ENCODE data around the gene MYO1D.
"Not testable (repeated sequence)": the region's sequence is repeated elsewhere in the genome, so short reads cannot be mapped to it uniquely, and the experiment has no call there.

MYO1D gene

DNA sequence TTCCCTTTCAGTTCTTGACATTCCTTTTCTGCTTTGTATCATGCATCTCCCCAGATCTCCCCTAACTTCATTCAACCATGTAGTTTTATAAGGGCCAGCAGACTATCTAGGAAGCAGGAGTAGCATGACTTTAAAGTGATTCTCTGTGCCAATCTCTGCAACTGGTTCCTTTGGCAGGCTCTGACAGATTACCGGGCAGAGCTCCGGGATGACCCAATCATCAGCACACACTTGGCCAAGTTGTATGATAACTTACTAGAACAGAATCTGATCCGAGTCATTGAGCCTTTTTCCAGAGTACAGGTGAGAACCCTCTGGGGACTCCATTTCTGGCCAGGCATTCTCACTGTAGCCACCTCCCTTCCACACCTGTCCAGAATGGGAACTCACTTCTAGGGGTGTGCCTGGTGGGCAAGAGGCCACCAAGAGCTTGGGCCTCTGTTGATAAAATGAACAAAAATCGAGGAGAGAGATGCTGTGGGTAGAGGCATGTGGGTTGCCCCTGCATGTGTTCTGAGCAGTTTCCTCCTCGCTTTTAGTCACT lies 397.8 kb downstream of the MYO1D start:
- no peak for TF ChIP-seq ZNF274 (IDR thresholded peaks at IDR 0.05; ENCODE audit: low read depth, low read length)
- no peak overlapping the region for H3K4me3 ChIP-seq (ENCODE audit: low read length)

DNA sequence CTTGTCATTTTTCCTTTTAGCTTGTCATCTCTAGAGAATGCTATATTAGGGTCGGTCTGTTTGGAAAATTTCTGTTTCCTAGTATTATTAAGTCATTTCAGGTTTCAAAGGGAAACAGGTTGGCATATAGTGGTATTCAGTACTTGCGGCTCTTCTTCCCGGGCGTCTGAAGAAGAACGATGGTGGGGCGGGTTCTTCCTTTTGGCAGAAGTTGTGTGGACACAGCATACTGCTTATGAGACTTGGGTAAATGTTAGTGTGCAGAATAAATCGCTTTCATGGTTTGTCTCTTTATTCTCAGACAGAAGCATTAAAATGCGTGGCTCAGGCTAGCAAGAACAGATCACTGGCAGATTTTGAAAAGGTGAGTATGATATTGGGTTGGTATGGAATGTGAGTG lies 399.7 kb downstream of the MYO1D start:
- no peak for TF ChIP-seq ZNF274 (IDR thresholded peaks at IDR 0.05; ENCODE audit: low read depth, low read length)
- no peak overlapping the region for H3K4me3 ChIP-seq (ENCODE audit: low read length)

DNA sequence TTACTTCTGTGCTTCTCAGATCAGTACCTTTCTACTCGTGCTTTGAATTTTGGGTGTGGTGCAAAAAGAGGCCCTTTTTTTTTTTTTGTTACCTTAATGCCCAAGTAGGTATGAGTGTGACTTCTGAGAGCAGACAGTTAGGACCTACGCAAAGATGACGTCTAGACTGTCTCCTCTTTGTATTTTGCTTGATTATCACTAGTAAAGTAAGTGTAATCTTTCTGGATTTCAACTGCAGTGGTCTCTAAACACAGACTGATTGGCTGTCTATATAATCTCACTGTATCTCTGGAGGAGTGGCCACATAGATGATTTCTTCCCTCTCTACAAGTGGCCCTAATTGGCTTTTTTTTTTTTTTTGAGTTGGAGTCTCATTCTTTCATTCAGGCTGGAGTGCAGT lies 401.7 kb downstream of the MYO1D start:
- no peak for TF ChIP-seq ZNF274 (IDR thresholded peaks at IDR 0.05; ENCODE audit: low read depth, low read length)

DNA sequence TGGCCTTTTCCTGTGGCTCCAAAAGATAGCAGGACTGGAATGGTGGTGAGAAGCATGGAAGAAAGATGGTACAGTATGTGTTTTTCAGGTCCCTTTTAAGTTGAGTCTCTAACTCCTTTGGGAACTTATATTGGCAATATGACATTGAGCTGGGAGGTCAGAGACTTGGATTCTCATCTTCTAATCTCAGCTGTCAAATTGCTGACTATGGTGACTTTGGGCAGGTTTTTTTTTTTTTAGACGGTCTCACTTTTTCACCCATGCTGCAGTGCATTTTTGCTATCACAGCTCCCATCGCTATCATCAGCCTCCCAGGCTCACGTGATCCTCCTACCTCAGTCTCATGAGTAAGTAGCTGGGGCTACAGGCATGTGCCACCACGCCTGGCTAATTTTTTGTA lies 405.3 kb downstream of the MYO1D start:
- no peak overlapping the region for H3K4me3 ChIP-seq (ENCODE audit: low read length)
- no peak for TF ChIP-seq ZNF274 (IDR thresholded peaks at IDR 0.05; ENCODE audit: low read depth, low read length)

More for the DNA sequence above, 401.7 kb downstream of the MYO1D start:
- no peak overlapping the region for H3K4me3 ChIP-seq (ENCODE audit: low read length)

DNA sequence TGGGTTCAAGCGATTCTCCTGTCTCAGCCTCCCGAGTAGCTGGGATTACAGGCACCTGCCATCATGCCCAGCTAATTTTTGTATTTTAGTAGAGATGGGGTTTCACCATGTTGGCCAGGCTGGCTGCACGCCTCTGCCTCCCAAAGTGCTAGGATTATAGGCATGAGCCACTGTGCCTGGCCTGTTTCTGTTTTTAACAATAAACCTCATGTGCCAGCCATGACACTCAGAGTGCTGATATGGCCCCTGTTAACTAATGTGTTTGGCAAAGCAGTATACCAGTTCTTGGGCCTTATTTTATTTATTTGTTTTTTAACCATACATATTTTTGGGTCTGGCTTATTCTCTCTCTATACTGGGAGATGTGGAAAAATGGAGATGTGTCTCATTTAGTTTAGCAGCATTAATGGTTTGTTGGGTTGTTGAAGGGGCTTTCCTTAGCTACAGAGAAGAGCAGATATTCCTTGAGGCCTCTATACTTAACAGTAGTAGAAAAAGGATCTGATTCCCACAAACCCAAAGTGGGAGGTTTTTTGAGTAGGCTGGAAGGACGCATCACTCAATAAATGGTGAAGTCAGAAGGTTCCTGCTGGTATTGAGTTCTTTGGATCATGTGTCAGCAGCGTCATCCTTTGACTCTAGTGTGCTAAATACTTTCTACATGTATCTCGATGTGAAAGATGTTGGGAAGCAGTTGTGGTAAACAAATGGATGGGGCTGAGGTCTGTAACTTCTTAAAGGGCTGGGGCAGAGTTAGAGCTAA lies 406.3 kb downstream of the MYO1D start:
- H3K4me3 ChIP-seq (ENCODE audit: low read length), result no peak overlapping the region
- TF ChIP-seq ZNF274 (IDR thresholded peaks at IDR 0.05; ENCODE audit: low read depth, low read length), result no peak

DNA sequence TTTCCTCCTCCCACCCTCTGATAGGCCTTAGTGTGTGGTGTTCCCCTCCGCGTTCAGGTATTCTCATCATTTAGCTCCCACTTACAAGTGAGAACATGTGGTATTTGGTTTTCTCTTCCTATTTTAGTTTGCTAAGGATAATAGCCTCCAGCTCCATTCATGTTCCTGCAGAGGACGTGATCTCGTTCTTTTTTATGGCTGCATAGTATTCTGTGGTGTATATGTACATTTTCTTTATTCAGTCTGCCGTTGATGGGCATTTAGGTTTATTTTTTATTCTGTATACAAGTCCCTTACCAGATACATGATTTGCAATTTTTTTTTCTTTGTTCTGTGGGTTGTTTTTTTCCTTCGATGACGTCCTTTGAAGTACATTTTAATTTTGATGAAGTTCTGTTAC lies 409.0 kb downstream of the MYO1D start:
- no peak for TF ChIP-seq ZNF274 (IDR thresholded peaks at IDR 0.05; ENCODE audit: low read depth, low read length)
- H3K4me3 ChIP-seq (ENCODE audit: low read length), result no peak overlapping the region

DNA sequence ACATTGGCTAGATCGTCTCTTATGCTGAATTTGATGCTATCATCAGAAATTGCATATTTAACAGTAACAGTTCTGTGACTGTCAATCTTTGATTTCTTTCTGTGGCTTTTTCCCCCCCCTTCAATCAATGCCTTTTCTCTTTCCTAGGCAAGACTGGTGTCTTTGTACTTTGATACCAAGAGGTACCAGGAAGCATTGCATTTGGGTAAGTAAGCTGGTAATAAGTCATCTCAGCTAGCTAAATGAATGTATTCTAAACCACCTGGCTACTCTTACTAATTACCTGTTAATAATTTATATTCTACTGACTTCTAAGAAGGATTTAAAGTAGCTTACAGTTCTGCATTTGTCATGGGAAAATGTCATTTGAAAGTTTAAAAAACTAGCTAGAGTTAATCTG lies 412.6 kb downstream of the MYO1D start:
- no peak overlapping the region for H3K4me3 ChIP-seq (ENCODE audit: low read length)
- TF ChIP-seq ZNF274 (IDR thresholded peaks at IDR 0.05; ENCODE audit: low read depth, low read length), result no peak

DNA sequence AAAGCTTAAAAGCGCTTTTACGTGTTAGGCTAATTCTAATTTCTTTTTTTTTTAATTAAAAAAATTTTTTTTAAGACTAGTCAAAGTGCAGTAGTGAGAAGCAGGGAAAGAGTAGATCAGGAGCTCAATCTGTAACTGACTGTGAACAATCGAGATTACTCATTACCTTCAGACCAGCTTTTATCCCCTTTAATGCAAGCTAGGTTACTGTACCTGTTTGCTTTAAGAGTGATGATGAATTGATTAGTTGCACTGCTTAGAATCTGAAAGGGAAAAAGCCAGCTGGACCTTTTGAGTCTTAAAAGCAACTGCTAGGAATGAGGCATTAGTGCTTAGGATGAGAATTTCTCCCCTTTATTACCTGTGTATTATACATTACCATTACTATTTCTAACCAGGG lies 413.6 kb downstream of the MYO1D start:
- H3K4me3 ChIP-seq (ENCODE audit: low read length), result no peak overlapping the region

DNA sequence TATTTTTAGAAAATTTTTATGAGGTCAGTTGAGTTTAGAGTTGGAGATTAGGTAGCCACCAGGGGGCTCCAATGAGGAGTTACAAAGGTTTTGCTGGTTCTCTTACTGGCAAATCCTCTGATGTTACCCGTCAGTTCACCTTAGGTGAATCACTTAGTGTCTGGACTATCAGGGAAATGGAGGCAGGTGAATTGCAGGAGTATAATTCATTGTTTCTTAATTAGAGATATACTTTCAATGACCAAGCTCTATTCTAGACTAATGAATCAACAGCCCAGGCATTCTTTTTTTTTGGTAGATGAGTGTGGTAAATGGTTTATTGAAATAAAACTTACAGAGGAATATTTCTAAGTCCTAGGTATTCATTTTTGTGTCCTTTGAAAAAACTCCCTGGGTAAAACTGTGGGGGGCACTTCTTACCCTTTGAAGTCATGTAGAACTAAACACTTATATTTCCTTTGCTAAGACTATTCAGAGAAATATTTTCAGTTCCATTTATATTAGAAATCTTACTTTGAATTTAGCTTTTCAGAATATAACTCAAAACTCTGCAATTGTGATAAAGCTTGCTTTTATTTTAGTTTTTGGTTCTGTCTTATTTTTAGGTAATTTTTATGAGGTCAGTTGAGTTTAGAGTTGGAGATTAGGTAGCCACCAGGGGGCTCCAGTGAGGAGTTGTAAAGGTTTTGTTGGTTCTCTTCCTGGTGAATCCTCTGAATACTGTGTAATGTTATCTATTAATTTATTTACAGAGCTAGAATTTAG lies 414.9 kb downstream of the MYO1D start:
- H3K4me3 ChIP-seq (ENCODE audit: low read length), result no peak overlapping the region
- no peak for TF ChIP-seq ZNF274 (IDR thresholded peaks at IDR 0.05; ENCODE audit: low read depth, low read length)

More for the DNA sequence above, 413.6 kb downstream of the MYO1D start:
- no peak for TF ChIP-seq ZNF274 (IDR thresholded peaks at IDR 0.05; ENCODE audit: low read depth, low read length)

DNA sequence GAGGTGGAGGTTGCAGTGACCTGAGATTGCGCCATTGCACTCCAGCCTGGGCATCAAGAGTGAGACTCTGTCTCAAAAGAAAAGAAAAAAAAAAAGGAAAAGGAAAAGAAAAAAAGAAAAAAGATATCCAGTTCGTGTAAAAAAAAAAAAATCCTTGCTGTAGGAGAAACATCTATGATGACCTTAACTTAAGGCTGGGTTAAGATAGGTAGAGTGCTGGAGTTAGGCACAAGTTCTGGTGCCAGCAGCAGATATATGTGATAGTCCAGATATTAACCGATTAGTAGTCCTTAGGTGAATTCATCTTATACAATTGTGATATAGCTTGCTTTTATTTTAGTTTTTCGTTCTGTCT lies 415.4 kb downstream of the MYO1D start:
- no peak overlapping the region for H3K4me3 ChIP-seq (ENCODE audit: low read length)
- TF ChIP-seq ZNF274 (IDR thresholded peaks at IDR 0.05; ENCODE audit: low read depth, low read length), result no peak

DNA sequence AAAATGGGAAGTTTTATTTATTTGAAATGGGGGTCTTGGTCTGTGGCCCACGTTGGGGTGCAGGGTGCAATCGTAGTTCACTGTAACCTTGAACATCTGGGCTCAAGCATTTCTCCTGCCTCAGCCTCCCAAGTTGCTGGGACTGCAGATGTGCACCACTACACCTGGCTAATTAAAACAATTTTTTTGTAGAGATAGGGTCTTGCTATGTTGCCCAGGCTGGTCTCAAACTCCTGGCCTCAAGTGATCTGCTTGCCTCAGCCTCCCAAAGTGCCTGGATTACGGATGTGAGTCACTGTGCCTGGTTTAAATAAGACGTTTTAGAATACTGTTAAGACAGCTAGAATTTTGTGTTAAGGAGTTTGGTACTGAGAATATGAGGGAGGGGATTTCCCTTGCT lies 416.9 kb downstream of the MYO1D start:
- TF ChIP-seq ZNF274 (IDR thresholded peaks at IDR 0.05; ENCODE audit: low read depth, low read length), result no peak
- H3K4me3 ChIP-seq (ENCODE audit: low read length), result no peak overlapping the region

DNA sequence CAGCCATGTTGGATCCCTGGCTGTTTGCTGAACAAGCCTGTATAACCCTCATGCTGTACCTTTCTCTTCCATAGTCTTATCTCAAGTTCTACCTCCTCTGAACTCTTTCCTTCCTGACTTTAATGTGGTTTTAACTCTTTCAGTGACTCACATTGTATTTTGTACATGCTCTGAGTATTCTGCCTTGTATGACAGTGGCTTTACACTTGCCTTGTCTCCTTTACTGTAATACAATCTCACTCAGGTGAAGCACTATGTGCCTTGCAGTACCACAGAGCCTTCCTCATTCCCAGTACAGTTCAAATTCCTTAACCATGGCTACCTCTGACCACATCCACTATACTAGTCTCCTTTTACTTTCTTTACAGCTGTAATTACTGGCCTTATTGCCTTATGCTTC lies 418.6 kb downstream of the MYO1D start:
- TF ChIP-seq ZNF274 (IDR thresholded peaks at IDR 0.05; ENCODE audit: low read depth, low read length), result no peak
- no peak overlapping the region for H3K4me3 ChIP-seq (ENCODE audit: low read length)

DNA sequence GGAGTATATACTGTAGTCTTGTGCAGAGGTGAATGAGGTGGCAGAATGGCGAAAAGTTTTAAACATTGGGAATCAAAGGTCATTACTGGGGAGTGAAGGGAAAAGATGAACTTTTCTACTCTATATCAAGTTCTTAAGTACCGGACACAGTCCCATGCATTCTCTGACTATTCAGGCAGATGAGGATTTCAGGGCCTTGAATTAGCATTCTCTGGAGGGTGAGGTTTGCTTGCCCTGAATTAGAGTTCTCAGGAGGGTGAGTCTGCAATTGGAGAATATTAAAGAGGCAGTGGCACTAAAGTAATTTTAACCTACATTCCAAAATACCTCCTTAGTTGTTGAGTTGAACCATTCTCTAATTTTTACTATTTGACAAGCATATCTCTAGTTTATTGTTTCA lies 423.6 kb downstream of the MYO1D start:
- no peak for TF ChIP-seq ZNF274 (IDR thresholded peaks at IDR 0.05; ENCODE audit: low read depth, low read length)
- H3K4me3 ChIP-seq (ENCODE audit: low read length), result no peak overlapping the region

DNA sequence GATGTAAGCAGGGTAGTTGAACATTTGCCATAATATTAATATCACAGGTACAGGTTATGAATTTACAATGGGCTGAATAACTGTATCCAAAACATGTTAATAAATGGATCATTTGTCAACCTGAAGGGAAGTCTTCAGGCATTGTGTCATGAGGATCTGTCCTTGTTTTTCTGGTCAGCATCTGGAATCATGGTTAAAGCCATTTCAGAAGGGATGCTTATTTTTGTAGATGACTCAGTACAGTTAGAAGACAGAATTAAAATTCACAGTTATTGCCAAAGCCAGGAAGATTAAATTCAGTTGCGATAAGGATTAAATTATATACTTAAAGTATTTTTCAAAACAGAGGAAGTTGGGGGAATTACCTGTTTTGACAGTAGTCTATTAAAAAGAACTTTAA lies 424.6 kb downstream of the MYO1D start:
- no peak for TF ChIP-seq ZNF274 (IDR thresholded peaks at IDR 0.05; ENCODE audit: low read depth, low read length)
- H3K4me3 ChIP-seq (ENCODE audit: low read length), result no peak overlapping the region

DNA sequence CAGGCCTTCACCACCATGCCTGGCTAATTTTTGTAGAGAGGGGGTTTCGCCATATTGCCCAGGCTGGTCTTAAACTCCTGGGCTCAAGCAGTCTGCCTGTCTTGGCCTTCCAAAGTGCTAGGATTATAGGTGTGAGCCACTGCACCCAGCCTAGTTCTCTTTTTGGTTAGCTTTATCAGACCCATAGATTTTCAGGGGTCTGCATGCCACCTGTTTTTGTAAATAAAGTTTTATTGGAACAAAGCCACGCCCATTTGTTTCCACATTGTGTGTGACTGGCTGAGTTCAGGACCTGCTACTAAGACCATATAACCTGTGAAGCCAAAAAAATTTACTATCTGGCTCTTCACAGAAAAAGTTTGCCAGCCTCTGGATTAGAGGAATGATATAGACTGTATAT lies 425.0 kb downstream of the MYO1D start:
- H3K4me3 ChIP-seq (ENCODE audit: low read length), result no peak overlapping the region
- TF ChIP-seq ZNF274 (IDR thresholded peaks at IDR 0.05; ENCODE audit: low read depth, low read length), result no peak

DNA sequence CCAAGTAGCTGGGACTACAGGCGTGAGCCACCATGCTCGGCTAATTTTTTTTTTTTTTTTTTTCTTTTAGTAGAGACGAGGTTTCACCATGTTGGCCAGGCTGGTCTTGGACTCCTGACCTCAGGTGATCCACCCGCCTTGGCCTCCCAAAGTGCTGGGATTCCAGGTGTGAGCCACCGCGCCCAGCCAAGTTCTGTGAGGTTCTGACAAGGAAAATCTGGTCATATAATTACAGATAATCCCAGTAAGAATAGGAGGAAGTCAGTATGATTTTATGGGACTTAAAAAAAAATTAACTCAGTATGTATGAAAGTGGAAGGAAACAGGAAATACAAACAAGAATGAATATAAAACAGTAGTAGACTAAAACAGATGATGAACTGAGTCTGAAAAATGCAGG lies 426.5 kb downstream of the MYO1D start:
- H3K4me3 ChIP-seq (ENCODE audit: low read length), result not testable (repeated sequence)
